ENCODE results near the gene KLHL24. TPM values are rescaled to one million over a fixed set of nuclear protein-coding genes. Genes with fewer than 3 reads are reported as not detected.

The KLHL24 gene
- total RNA-seq, 1 experiment from 2014 or later, result 17.7 TPM

DNA sequence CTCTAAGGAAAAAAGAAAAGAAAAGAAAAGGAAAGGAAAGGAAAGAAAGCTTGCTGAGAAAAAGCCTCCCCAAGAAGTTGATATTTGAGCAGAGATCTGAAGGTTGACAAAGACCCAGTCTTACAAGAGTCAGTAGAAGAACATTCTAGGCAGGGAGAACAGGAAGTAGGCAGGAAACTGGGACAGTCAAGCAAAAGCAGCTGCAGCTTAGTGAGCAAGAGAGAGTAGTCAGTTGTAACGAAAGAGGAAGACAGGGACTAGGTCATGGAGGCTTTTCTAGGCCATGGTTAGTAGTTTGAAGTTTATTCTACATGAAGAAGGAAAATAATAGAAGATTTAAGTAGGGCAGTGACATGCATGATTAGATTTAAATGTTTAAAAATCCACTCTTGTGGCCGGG is 48.1 kb upstream of the KLHL24 start:
- Histone ChIP-seq H2BK15ac (ENCODE audit: low read depth, low read length) (no peak overlapping the region), H3K27ac (ENCODE audit: insufficient read length, low read depth, low read length) (no peak overlapping the region), H4K20me1 (ENCODE audit: control insufficient read depth, insufficient read depth, insufficient read length) (no peaks in the 10 kb centered on the region), H3K14ac (ENCODE audit: insufficient read depth, low read length) (no peak overlapping the region), H3K9ac (ENCODE audit: extremely low read depth, insufficient read length, low read length) (no peak overlapping the region), H3K79me2 (ENCODE audit: insufficient read depth, low read length) (no peaks in the 10 kb centered on the region), H3K56ac (ENCODE audit: insufficient read length, low read depth, low read length) (no peak overlapping the region), H2AK5ac (ENCODE audit: insufficient read length, low read length) (no peak overlapping the region), H2BK12ac (ENCODE audit: insufficient read length, low read depth, low read length) (no peak overlapping the region), H3K23me2 (ENCODE audit: insufficient read length, low read depth, low read length, poor library complexity, severe bottlenecking) (no peaks in the 10 kb centered on the region), H3K4me1 (ENCODE audit: insufficient read depth, low read length) (peaks cover 5% of the 10 kb centered on the region; the same call in 1 of the 2 replicates), H3K18ac (ENCODE audit: insufficient read length, low read depth, low read length) (no peak overlapping the region), H3T11ph (ENCODE audit: low read length) (no peak overlapping the region), H4K8ac (replicated peaks; ENCODE audit: insufficient read length, low read depth, low read length) (no peak overlapping the region), H4K91ac (ENCODE audit: insufficient read length, low read depth, low read length) (no peak overlapping the region), H3K4ac (ENCODE audit: low read depth, low read length) (no peak overlapping the region), H4K5ac (ENCODE audit: insufficient read length, low read depth, low read length) (no peak overlapping the region), H2BK120ac (ENCODE audit: low read depth, low read length, poor library complexity, severe bottlenecking) (no peak overlapping the region), H2BK5ac (ENCODE audit: insufficient read length, low read length) (no peak overlapping the region), H2AFZ (ENCODE audit: low read length) (no peak overlapping the region), H2BK20ac (ENCODE audit: low read depth, low read length, poor library complexity, severe bottlenecking) (no peak overlapping the region), H3K23ac (ENCODE audit: insufficient read length, low read depth, low read length) (no peak overlapping the region), H3K9me3 (ENCODE audit: control insufficient read depth, low read depth, low read length) (no peaks in the 10 kb centered on the region), H3K4me2 (ENCODE audit: insufficient read depth, insufficient read length, low read length) (no peak overlapping the region), H3K27me3 (ENCODE audit: insufficient read depth, low read length) (no peaks in the 10 kb centered on the region), H3K79me1 (ENCODE audit: insufficient read depth, low read depth, low read length, poor library complexity, severe bottlenecking) (no peaks in the 10 kb centered on the region)
- Mint-ChIP-seq H3K4me3 (no peak overlapping the region), H3K27me3 (ENCODE audit: low read depth) (peaks cover 2% of the 10 kb centered on the region; the same call in 1 of the 2 replicates), H3K27ac (peak overlapping the region in 1 of 3 experiments; percentile 1; a peak in 1 of 7 replicates), H3K4me1 (peaks cover 30 to 35% of the 10 kb centered on the region in 2 experiments), H3K36me3 (ENCODE audit: insufficient read depth in 1 of 3, low read depth in 3 of 3) (no peaks in the 10 kb centered on the region), H3K9me3 (no peaks in the 10 kb centered on the region)
- no CpG with 5 or more reads among the region's 2 CpGs for WGBS (ENCODE audit: extremely low coverage, insufficient read length, low lambda C conversion rate)
- no peak for TF ChIP-seq CTCF (conservative IDR thresholded peaks at IDR 0.05)
- DNase-seq, result no peak

Measured in H9 (cell line).